HG03066 (cell line): ENCODE results near the gene KATNA1.

Source experiments
- ATAC-seq: cut with Tn5 transposase; IDR thresholded peaks from one replicate; pipeline ENCODE4 v1.9.1; 2021; ENCODE audit warnings: low read depth; ENCODE audit not compliant: unreplicated experiment

Gene KATNA1

GRCh38 chr6:149545258-149545753 lies 103.2 kb downstream of the KATNA1 start:
- peak; percentile 18 for ATAC-seq
